Neural progenitor cell (in vitro differentiated cells): Measurements from ENCODE around the gene FAF1. TPM values are rescaled to one million over a fixed set of nuclear protein-coding genes. Genes with fewer than 3 reads are reported as not detected.

Source experiments
- DNase-seq: peaks from one replicate; pipeline ENCODE4 v3.0.0-alpha.2; 2016; ENCODE audit warnings: low spot score
- H2AFZ ChIP-seq: fragments of 200-600 bp; sonication (generic); replicated peaks from 2 replicates; pipeline ENCODE4 v1.6.1; 2016; ENCODE audit warnings: antibody characterized with exemption
- H3F3A ChIP-seq: fragments of 200-600 bp; sonication (generic); 2 replicates; pipeline ENCODE4 v1.6.1; 2016; ENCODE audit warnings: antibody characterized with exemption, low read depth
- H3K27ac ChIP-seq: fragments of 200-600 bp; sonication (generic); 2 replicates; pipeline ENCODE4 v1.5.1; 2016; ENCODE audit warnings: mild to moderate bottlenecking
- H3K27me3 ChIP-seq: fragments of 200-600 bp; sonication (generic); 2 replicates; pipeline ENCODE4 v1.6.1; 2016; ENCODE audit warnings: mild to moderate bottlenecking, moderate library complexity
- H3K36me3 ChIP-seq: fragments of 200-600 bp; sonication (generic); 2 replicates; pipeline ENCODE4 v1.5.1; 2016
- H3K4me1 ChIP-seq: fragments of 200-600 bp; sonication (generic); 2 replicates; pipeline ENCODE4 v1.6.1; 2016; ENCODE audit warnings: mixed run types
- H3K4me2 ChIP-seq: fragments of 200-600 bp; sonication (generic); 2 replicates; pipeline ENCODE4 v1.6.1; 2016
- H3K4me3 ChIP-seq: fragments of 200-600 bp; sonication (generic); 2 replicates; pipeline ENCODE4 v1.5.1; 2016
- H3K79me2 ChIP-seq: fragments of 200-600 bp; sonication (generic); 2 replicates; pipeline ENCODE4 v1.6.1; 2016; ENCODE audit warnings: low read depth
- H3K9ac ChIP-seq: fragments of 200-600 bp; sonication (generic); 2 replicates; pipeline ENCODE4 v1.6.1; 2016
- H3K9me3 ChIP-seq: fragments of 200-600 bp; sonication (generic); 2 replicates; pipeline ENCODE4 v1.5.1; 2016; ENCODE audit warnings: low read depth
- H4K20me1 ChIP-seq: fragments of 200-600 bp; sonication (generic); 2 replicates; pipeline ENCODE4 v1.6.1; 2016; ENCODE audit warnings: low read depth
- H3K27ac Mint-ChIP-seq: 3 replicates; pipeline ENCODE4 v1.8.0; 2021; ENCODE audit warnings: mixed read lengths
- H3K27me3 Mint-ChIP-seq: 2 replicates; pipeline ENCODE4 v1.8.0; 2022; ENCODE audit warnings: low read depth, mild to moderate bottlenecking, inconsistent platforms, moderate library complexity, mixed read lengths; ENCODE audit not compliant: insufficient read depth
- H3K36me3 Mint-ChIP-seq: 3 replicates; pipeline ENCODE4 v1.8.0; 2021; ENCODE audit warnings: mixed read lengths
- H3K4me1 Mint-ChIP-seq: 3 replicates; pipeline ENCODE4 v1.8.0; 2021; ENCODE audit warnings: mixed read lengths
- H3K4me3 Mint-ChIP-seq: 3 replicates; pipeline ENCODE4 v1.8.0; 2021; ENCODE audit warnings: mild to moderate bottlenecking, moderate library complexity, mixed read lengths
- H3K9me3 Mint-ChIP-seq: 3 replicates; pipeline ENCODE4 v1.8.0; 2020; ENCODE audit warnings: mixed read lengths
- EZH2 ChIP-seq: fragments of 200-600 bp; sonication (generic); IDR thresholded peaks from 2 replicates; pipeline ENCODE4 v1.6.1; 2017; ENCODE audit warnings: antibody characterized with exemption, mild to moderate bottlenecking, moderate library complexity
- EZH2phosphoT487 ChIP-seq: fragments of 200-600 bp; sonication (generic); IDR thresholded peaks from 2 replicates; pipeline ENCODE4 v1.6.1; 2017; ENCODE audit warnings: antibody characterized with exemption
- total RNA-seq: library from RNA; depleted of rRNA; stranded (reverse); fragments of >200 nt; gene quantifications from 2 replicates; pipeline ENCODE4 v1.2.3, GENCODE V29; 2015; ENCODE audit warnings: low replicate concordance
- TF ChIP-seq, protein P1 (sequence below): fragments of 200-600 bp; sonication (generic); IDR thresholded peaks from 2 replicates; pipeline ENCODE4 v1.5.1; 2017; ENCODE audit warnings: antibody characterized with exemption, mild to moderate bottlenecking

The FAF1 gene
- total RNA-seq, 1 donor from 2014 or later, result 103 TPM

DNA sequence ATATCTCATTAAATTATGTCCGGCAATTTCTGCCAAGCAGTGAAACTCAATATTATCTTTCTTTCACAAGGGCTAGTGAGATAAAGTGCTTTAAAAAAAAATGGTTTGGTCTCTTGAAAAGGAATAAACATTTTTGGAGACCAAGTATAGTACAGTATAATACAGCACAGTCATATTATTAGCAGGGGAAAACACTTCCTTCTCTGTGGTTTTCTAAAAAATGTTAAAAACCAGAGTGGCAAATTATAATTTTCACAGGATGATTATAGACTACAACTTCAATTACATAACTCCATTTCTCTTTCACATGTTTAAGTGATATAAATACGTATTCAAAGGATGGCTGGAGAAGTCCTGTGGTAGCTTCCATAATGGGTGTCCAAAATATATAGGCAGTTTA lies 366.6 kb downstream of the FAF1 start:
- Histone ChIP-seq H3K36me3 (no peaks in the 10 kb centered on the region), H4K20me1 (no peaks in the 10 kb centered on the region), H3K9ac (no peak overlapping the region), H3K79me2 (no peaks in the 10 kb centered on the region), H3F3A (no peaks in the 10 kb centered on the region), H3K27ac (no peak overlapping the region), H3K4me3 (no peak overlapping the region), H3K27me3 (no peaks in the 10 kb centered on the region), H3K9me3 (no peaks in the 10 kb centered on the region), H3K4me2 (no peak overlapping the region), H3K4me1 (no peaks in the 10 kb centered on the region), H2AFZ (no peak overlapping the region)
- Mint-ChIP-seq H3K4me3 (no peak overlapping the region), H3K36me3 (peaks cover 5% of the 10 kb centered on the region), H3K27ac (no peak overlapping the region), H3K9me3 (no peaks in the 10 kb centered on the region), H3K27me3 (peaks cover 2% of the 10 kb centered on the region), H3K4me1 (no peaks in the 10 kb centered on the region)
- DNase-seq, result no peak
- TF ChIP-seq EZH2phosphoT487, result no peak
- TF ChIP-seq, protein P1, sequence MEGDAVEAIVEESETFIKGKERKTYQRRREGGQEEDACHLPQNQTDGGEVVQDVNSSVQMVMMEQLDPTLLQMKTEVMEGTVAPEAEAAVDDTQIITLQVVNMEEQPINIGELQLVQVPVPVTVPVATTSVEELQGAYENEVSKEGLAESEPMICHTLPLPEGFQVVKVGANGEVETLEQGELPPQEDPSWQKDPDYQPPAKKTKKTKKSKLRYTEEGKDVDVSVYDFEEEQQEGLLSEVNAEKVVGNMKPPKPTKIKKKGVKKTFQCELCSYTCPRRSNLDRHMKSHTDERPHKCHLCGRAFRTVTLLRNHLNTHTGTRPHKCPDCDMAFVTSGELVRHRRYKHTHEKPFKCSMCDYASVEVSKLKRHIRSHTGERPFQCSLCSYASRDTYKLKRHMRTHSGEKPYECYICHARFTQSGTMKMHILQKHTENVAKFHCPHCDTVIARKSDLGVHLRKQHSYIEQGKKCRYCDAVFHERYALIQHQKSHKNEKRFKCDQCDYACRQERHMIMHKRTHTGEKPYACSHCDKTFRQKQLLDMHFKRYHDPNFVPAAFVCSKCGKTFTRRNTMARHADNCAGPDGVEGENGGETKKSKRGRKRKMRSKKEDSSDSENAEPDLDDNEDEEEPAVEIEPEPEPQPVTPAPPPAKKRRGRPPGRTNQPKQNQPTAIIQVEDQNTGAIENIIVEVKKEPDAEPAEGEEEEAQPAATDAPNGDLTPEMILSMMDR, result no peak
- no peak for TF ChIP-seq EZH2

DNA sequence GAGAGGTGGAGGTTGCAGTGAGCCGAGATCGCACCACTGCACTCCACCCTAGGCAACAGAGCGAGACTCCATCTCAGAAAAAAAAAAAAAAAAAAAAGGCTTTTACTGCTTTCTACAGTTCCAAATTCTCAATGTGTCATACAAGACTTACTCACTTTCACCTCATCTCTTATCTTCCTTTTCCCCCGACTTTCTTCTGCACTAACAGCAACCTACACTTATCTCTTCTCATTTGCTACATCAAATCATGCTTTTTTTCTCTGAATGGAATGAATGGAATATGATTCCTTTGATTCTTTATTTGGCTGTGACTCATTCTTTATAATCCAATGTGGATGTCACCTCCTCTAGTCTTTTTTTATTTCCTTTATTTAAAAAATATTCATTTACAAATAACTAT lies 368.5 kb downstream of the FAF1 start:
- Mint-ChIP-seq H3K36me3 (peaks cover 7% of the 10 kb centered on the region), H3K27me3 (peaks cover 2% of the 10 kb centered on the region), H3K4me1 (no peaks in the 10 kb centered on the region), H3K9me3 (no peaks in the 10 kb centered on the region), H3K4me3 (no peak overlapping the region), H3K27ac (no peak overlapping the region)
- no peaks in the 10 kb centered on the region for H3K36me3 ChIP-seq
- H3K9me3 ChIP-seq, result no peaks in the 10 kb centered on the region
- H3K27ac ChIP-seq, result no peak overlapping the region
- no peak overlapping the region for H3K4me3 ChIP-seq
- TF ChIP-seq EZH2phosphoT487 (no peak), EZH2 (no peak)
- TF ChIP-seq, protein P1, result no peak
- H4K20me1 ChIP-seq, result no peaks in the 10 kb centered on the region
- H3K27me3 ChIP-seq, result no peaks in the 10 kb centered on the region
- no peak overlapping the region for H3K4me2 ChIP-seq
- no peak overlapping the region for H2AFZ ChIP-seq
- H3F3A ChIP-seq, result no peaks in the 10 kb centered on the region
- peaks cover 4% of the 10 kb centered on the region for H3K4me1 ChIP-seq
- no peak for DNase-seq
- no peak overlapping the region for H3K9ac ChIP-seq
- H3K79me2 ChIP-seq, result no peaks in the 10 kb centered on the region

DNA sequence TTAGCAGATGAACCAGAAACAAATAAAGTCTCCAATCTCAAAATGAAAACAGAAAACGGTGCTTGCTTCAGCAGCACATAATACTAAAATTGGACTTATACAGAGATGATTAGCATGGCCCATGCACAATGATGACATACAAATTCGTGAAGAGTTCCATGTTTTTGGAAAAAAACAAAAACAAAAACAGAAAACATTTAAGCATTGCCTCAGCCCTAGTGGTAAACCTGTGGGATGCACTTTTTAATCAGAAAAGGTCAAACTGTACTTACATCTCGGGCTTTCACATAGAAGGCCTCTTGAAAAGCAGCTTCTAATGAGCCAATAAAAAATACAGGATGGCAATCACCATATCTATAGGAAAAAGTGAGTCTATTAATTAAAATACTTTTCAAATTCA lies 377.7 kb downstream of the FAF1 start:
- no peaks in the 10 kb centered on the region for H3K36me3 ChIP-seq
- H3K4me3 ChIP-seq, result no peak overlapping the region
- no peak for DNase-seq
- peaks cover 5% of the 10 kb centered on the region for H3F3A ChIP-seq
- no peak overlapping the region for H2AFZ ChIP-seq
- no peak overlapping the region for H3K27ac ChIP-seq
- H3K4me1 Mint-ChIP-seq, result no peaks in the 10 kb centered on the region
- TF ChIP-seq EZH2, result no peak
- TF ChIP-seq, protein P1, result peak; percentile 20
- no peak for TF ChIP-seq EZH2phosphoT487
- H4K20me1 ChIP-seq, result no peaks in the 10 kb centered on the region
- peaks cover under 1% of the 10 kb centered on the region for H3K27me3 Mint-ChIP-seq
- H3K27me3 ChIP-seq, result no peaks in the 10 kb centered on the region
- no peak overlapping the region for H3K4me3 Mint-ChIP-seq
- no peak overlapping the region for H3K27ac Mint-ChIP-seq
- H3K9me3 Mint-ChIP-seq, result no peaks in the 10 kb centered on the region
- no peaks in the 10 kb centered on the region for H3K79me2 ChIP-seq
- H3K4me2 ChIP-seq, result no peak overlapping the region
- H3K9ac ChIP-seq, result no peak overlapping the region
- H3K9me3 ChIP-seq, result no peaks in the 10 kb centered on the region
- H3K4me1 ChIP-seq, result peaks cover 8% of the 10 kb centered on the region
- peaks cover 3% of the 10 kb centered on the region for H3K36me3 Mint-ChIP-seq
